ENCODE data around the gene TTC28. TPM values are rescaled to one million over a fixed set of nuclear protein-coding genes. Genes with fewer than 3 reads are reported as not detected.
"Not testable (repeated sequence)": the region's sequence is repeated elsewhere in the genome, so short reads cannot be mapped to it uniquely, and the experiment has no call there.

The TTC28 gene
- total RNA-seq, 2 donors from 2014 or later: 94.2 to 170 TPM

GRCh38 chr22:28505416-28506149 is 174.1 kb downstream of the TTC28 start:
- no peak for ATAC-seq (ENCODE audit: insufficient number of reproducible peaks, low FRiP score, low read depth)

GRCh38 chr22:28500006-28500405 is 179.6 kb downstream of the TTC28 start:
- no peaks in the 10 kb centered on the region for H3K4me1 ChIP-seq (ENCODE audit: control insufficient read depth in 1 of 2, low read depth in 2 of 2)
- no peaks in the 10 kb centered on the region for H3K27me3 ChIP-seq (replicated peaks; ENCODE audit: insufficient read depth)
- ATAC-seq (ENCODE audit: insufficient number of reproducible peaks, low FRiP score, low read depth) (no peak), DNase-seq (ENCODE audit: low spot score) (no peak)
- H3K36me3 ChIP-seq: no peaks in the 10 kb centered on the region
- TF ChIP-seq CTCF (IDR thresholded peaks at IDR 0.05): no peak
- H3K27ac ChIP-seq: no peak overlapping the region
- H3K4me3 ChIP-seq: no peak overlapping the region
- H3K9me3 ChIP-seq: no peaks in the 10 kb centered on the region

More at GRCh38 chr22:28505416-28506149, 174.1 kb downstream of the TTC28 start:
- no peaks in the 10 kb centered on the region for H3K9me3 ChIP-seq
- peak overlapping the region; percentile 39 for H3K4me3 ChIP-seq
- no peaks in the 10 kb centered on the region for H3K4me1 ChIP-seq (ENCODE audit: control insufficient read depth in 1 of 2, low read depth in 2 of 2)
- H3K27me3 ChIP-seq (replicated peaks; ENCODE audit: insufficient read depth): no peaks in the 10 kb centered on the region
- TF ChIP-seq CTCF (IDR thresholded peaks at IDR 0.05): no peak
- no peaks in the 10 kb centered on the region for H3K36me3 ChIP-seq
- no peak for DNase-seq (ENCODE audit: low spot score)
- H3K27ac ChIP-seq: no peak overlapping the region

GRCh38 chr22:28498044-28498443 is 181.6 kb downstream of the TTC28 start:
- Histone ChIP-seq H3K4me1 (ENCODE audit: control insufficient read depth in 1 of 2, low read depth in 2 of 2) (no peaks in the 10 kb centered on the region), H3K27me3 (replicated peaks; ENCODE audit: insufficient read depth) (no peaks in the 10 kb centered on the region), H3K36me3 (no peaks in the 10 kb centered on the region), H3K27ac (no peak overlapping the region), H3K9me3 (no peaks in the 10 kb centered on the region), H3K4me3 (no peak overlapping the region)
- ATAC-seq (ENCODE audit: insufficient number of reproducible peaks, low FRiP score, low read depth) (no peak), DNase-seq (ENCODE audit: low spot score) (no peak)
- no peak for TF ChIP-seq CTCF (IDR thresholded peaks at IDR 0.05)

GRCh38 chr22:28497188-28497587 is 182.5 kb downstream of the TTC28 start:
- Histone ChIP-seq H3K27ac (no peak overlapping the region), H3K9me3 (no peaks in the 10 kb centered on the region), H3K27me3 (replicated peaks; ENCODE audit: insufficient read depth) (no peaks in the 10 kb centered on the region), H3K4me3 (no peak overlapping the region), H3K4me1 (ENCODE audit: control insufficient read depth in 1 of 2, low read depth in 2 of 2) (no peaks in the 10 kb centered on the region), H3K36me3 (no peaks in the 10 kb centered on the region)
- TF ChIP-seq CTCF (IDR thresholded peaks at IDR 0.05): no peak
- DNase-seq (ENCODE audit: low spot score) (no peak), ATAC-seq (ENCODE audit: insufficient number of reproducible peaks, low FRiP score, low read depth) (no peak)

DNA sequence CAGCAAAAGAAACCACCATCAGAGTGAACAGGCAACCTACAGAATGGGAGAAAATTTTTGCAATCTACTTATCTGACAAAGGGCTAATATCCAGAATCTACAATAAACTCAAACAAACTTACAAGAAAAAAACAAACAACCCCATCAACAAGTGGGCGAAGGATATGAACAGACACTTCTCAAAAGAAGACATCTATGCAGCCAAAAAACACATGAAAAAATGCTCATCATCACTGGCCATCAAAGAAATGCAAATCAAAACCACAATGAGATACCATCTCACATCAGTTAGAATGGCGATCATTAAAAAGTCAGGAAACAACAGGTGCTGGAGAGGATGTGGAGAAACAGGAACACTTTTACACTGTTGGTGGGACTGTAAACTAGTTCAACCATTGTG is 188.4 kb downstream of the TTC28 start:
- not testable (repeated sequence) for H3K36me3 ChIP-seq; H3K27me3 ChIP-seq (replicated peaks; ENCODE audit: insufficient read depth); H3K9me3 ChIP-seq; H3K4me1 ChIP-seq (ENCODE audit: control insufficient read depth in 1 of 2, low read depth in 2 of 2); DNase-seq (ENCODE audit: low spot score); H3K27ac ChIP-seq; H3K4me3 ChIP-seq; ATAC-seq (ENCODE audit: insufficient number of reproducible peaks, low FRiP score, low read depth)

- no peak for TF ChIP-seq CTCF (IDR thresholded peaks at IDR 0.05)
- no peaks in the 10 kb centered on the region for H3K36me3 ChIP-seq
- H3K4me1 ChIP-seq (ENCODE audit: control insufficient read depth in 1 of 2, low read depth in 2 of 2): no peaks in the 10 kb centered on the region
- no peaks in the 10 kb centered on the region for H3K9me3 ChIP-seq
- H3K27ac ChIP-seq: no peak overlapping the region
- ATAC-seq (ENCODE audit: insufficient number of reproducible peaks, low FRiP score, low read depth) (no peak), DNase-seq (ENCODE audit: low spot score) (no peak)
- H3K27me3 ChIP-seq (replicated peaks; ENCODE audit: insufficient read depth): no peaks in the 10 kb centered on the region
- H3K4me3 ChIP-seq: no peak overlapping the region
Measured at GRCh38 chr22:28488825-28489224, 190.8 kb downstream of the TTC28 start.

All from thoracic aorta (tissue), 2 donors.